GM23338 (cell line): ENCODE results near the gene LYST. TPM values are rescaled to one million over a fixed set of nuclear protein-coding genes. Genes with fewer than 3 reads are reported as not detected.

Experiments
- ATAC-seq: fragments of 200-7000 bp; cut with Tn5 transposase; 3 replicates; pipeline ENCODE4 v1.9.1; 2020
- DNase-seq: peaks from one replicate; pipeline ENCODE4 v3.0.0-alpha.2; 2015; ENCODE audit warnings: low spot score
- H2AFZ ChIP-seq: fragments of 200-600 bp; sonication (generic); 2 replicates; pipeline ENCODE4 v1.8.0; 2016; ENCODE audit warnings: antibody characterized with exemption, mild to moderate bottlenecking, moderate library complexity
- H3F3A ChIP-seq: fragments of 200-600 bp; sonication (generic); replicated peaks from 2 replicates; pipeline ENCODE4 v1.8.0; 2017; ENCODE audit warnings: antibody characterized with exemption, mixed run types, low read depth
- H3K27ac ChIP-seq: fragments of 200-600 bp; sonication (generic); 2 replicates; pipeline ENCODE4 v1.6.1; 2016; ENCODE audit warnings: low read depth
- H3K27me3 ChIP-seq: fragments of 200-600 bp; sonication (generic); 2 replicates; pipeline ENCODE4 v1.8.0; 2016; ENCODE audit warnings: mild to moderate bottlenecking, mixed run types, moderate library complexity; ENCODE audit not compliant: insufficient read depth
- H3K36me3 ChIP-seq: fragments of 200-600 bp; sonication (generic); 2 replicates; pipeline ENCODE4 v1.8.0; 2016; ENCODE audit warnings: mild to moderate bottlenecking; ENCODE audit not compliant: insufficient read depth
- H3K4me1 ChIP-seq: fragments of 200-600 bp; sonication (generic); 2 replicates; pipeline ENCODE4 v1.8.0; 2016; ENCODE audit warnings: mild to moderate bottlenecking, moderate library complexity; ENCODE audit not compliant: insufficient read depth
- H3K4me2 ChIP-seq: fragments of 200-600 bp; sonication (generic); 2 replicates; pipeline ENCODE4 v1.7.1; 2017; ENCODE audit warnings: mixed run types
- H3K4me3 ChIP-seq: fragments of 200-600 bp; sonication (generic); 2 replicates; pipeline ENCODE4 v1.6.1; 2016; ENCODE audit warnings: mixed run types
- H3K79me2 ChIP-seq: fragments of 200-600 bp; sonication (generic); replicated peaks from 2 replicates; pipeline ENCODE4 v1.8.0; 2017; ENCODE audit warnings: mild to moderate bottlenecking; ENCODE audit not compliant: insufficient read depth
- H3K9me2 ChIP-seq: fragments of 200-600 bp; sonication (generic); 2 replicates; pipeline ENCODE4 v1.8.0; 2017; ENCODE audit not compliant: insufficient read depth
- H4K20me1 ChIP-seq: fragments of 200-600 bp; sonication (generic); replicated peaks from 2 replicates; pipeline ENCODE4 v1.8.0; 2017; ENCODE audit warnings: mild to moderate bottlenecking; ENCODE audit not compliant: insufficient read depth
- H3K27ac Mint-ChIP-seq: 2 replicates; pipeline ENCODE4 v1.8.0; 2020; ENCODE audit warnings: inconsistent platforms, mild to moderate bottlenecking, moderate library complexity, mixed read lengths
- H3K27me3 Mint-ChIP-seq: 3 replicates; pipeline ENCODE4 v1.8.0; 2022; ENCODE audit warnings: low read depth, mild to moderate bottlenecking, moderate library complexity, mixed read lengths, inconsistent platforms; ENCODE audit not compliant: insufficient read depth, poor library complexity
- H3K36me3 Mint-ChIP-seq: 3 replicates; pipeline ENCODE4 v1.8.0; 2021; ENCODE audit warnings: low read depth, mild to moderate bottlenecking, inconsistent platforms, moderate library complexity, mixed read lengths
- H3K4me1 Mint-ChIP-seq: 3 replicates; pipeline ENCODE4 v1.8.0; 2020; ENCODE audit warnings: mild to moderate bottlenecking, inconsistent platforms, mixed read lengths
- H3K4me3 Mint-ChIP-seq: 3 replicates; pipeline ENCODE4 v1.8.0; 2021; ENCODE audit warnings: moderate library complexity, mild to moderate bottlenecking, inconsistent platforms, mixed read lengths
- H3K9me3 Mint-ChIP-seq: 3 replicates; pipeline ENCODE4 v1.8.0; 2020; ENCODE audit warnings: moderate library complexity, mild to moderate bottlenecking, inconsistent platforms, mixed read lengths
- CREB1 ChIP-seq: fragments of 250-450 bp; sonication (Bioruptor Pico); IDR thresholded peaks from 2 replicates; pipeline ENCODE4 v1.5.0; 2020; ENCODE audit warnings: low read depth, mild to moderate bottlenecking, moderate library complexity
- CTCF ChIP-seq, 2 experiments: fragments of 200-600 bp in 1 of 2; sonication (generic) in 1 of 2; conservative IDR thresholded peaks; 2 replicates each; pipeline versions ENCODE4 v1.5.1 to v1.6.1; 2016 to 2017; ENCODE audit warnings: antibody characterized with exemption in 2 of 2, low read depth in 2 of 2, mild to moderate bottlenecking in 2 of 2, moderate library complexity in 1 of 2
- ETS1 ChIP-seq: IDR thresholded peaks from 2 replicates; pipeline ENCODE4 v1.6.1; 2016; ENCODE audit warnings: antibody characterized with exemption
- EZH2phosphoT487 ChIP-seq: fragments of 200-600 bp; sonication (generic); IDR thresholded peaks from one replicate; pipeline ENCODE4 v1.8.1; 2018; ENCODE audit warnings: antibody characterized with exemption; ENCODE audit not compliant: unreplicated experiment
- JUNB ChIP-seq: IDR thresholded peaks from one replicate; pipeline ENCODE4 v1.6.1; 2016; ENCODE audit warnings: antibody characterized with exemption; ENCODE audit not compliant: unreplicated experiment
- NANOG ChIP-seq: IDR thresholded peaks from 2 replicates; pipeline ENCODE4 v1.6.1; 2016; ENCODE audit warnings: antibody characterized with exemption, borderline replicate concordance
- REST ChIP-seq: IDR thresholded peaks from one replicate; pipeline ENCODE4 v1.6.1; 2018; ENCODE audit warnings: antibody characterized with exemption; ENCODE audit not compliant: unreplicated experiment
- STAT1 ChIP-seq: IDR thresholded peaks from one replicate; pipeline ENCODE4 v1.6.1; 2016; ENCODE audit warnings: antibody characterized with exemption; ENCODE audit not compliant: unreplicated experiment
- ZNF114 ChIP-seq: fragments of 250-450 bp; sonication (Bioruptor Pico); IDR thresholded peaks from 2 replicates; pipeline ENCODE4 v1.5.0; 2020; ENCODE audit warnings: mild to moderate bottlenecking, moderate library complexity
- ZNF331 ChIP-seq: fragments of 250-450 bp; sonication (Bioruptor Pico); IDR thresholded peaks from 2 replicates; pipeline ENCODE4 v1.5.0; 2020; ENCODE audit warnings: low read depth, mild to moderate bottlenecking, moderate library complexity
- polyA plus RNA-seq: library from polyadenylated mRNA; unstranded; fragments of >200 nt; fragmentation: Nextera tagmentation; extraction: Ambion mirVana; gene quantifications from 2 replicates; pipeline ENCODE4 v1.2.1, GENCODE V29; 2016
- total RNA-seq: library from RNA; depleted of rRNA; stranded (reverse); fragments of >200 nt; shearing (Covaris generic); gene quantifications from 2 replicates; pipeline ENCODE4 v1.2.3, GENCODE V29; 2014

LYST gene
- total and polyA plus RNA-seq, 2 experiments from 2014 or later = 0.21 to 1.0 TPM

GRCh38 chr1:235673981-235674380 is 192.7 kb downstream of the LYST start:
- Mint-ChIP-seq H3K4me3 (no peak overlapping the region), H3K27ac (no peak overlapping the region), H3K4me1 (no peaks in the 10 kb centered on the region), H3K36me3 (peaks cover 65% of the 10 kb centered on the region), H3K9me3 (peaks cover 67% of the 10 kb centered on the region), H3K27me3 (peaks cover 7% of the 10 kb centered on the region)
- H3F3A ChIP-seq = no peaks in the 10 kb centered on the region
- no peaks in the 10 kb centered on the region for H3K27me3 ChIP-seq
- H3K4me3 ChIP-seq = no peak overlapping the region
- DNase-seq = peak; percentile 70
- H3K79me2 ChIP-seq = no peaks in the 10 kb centered on the region
- H3K36me3 ChIP-seq = peaks cover 31% of the 10 kb centered on the region
- no peaks in the 10 kb centered on the region for H3K4me1 ChIP-seq
- H3K27ac ChIP-seq = peak overlapping the region; percentile 57; the same call in 1 of the 2 replicates
- H4K20me1 ChIP-seq = no peaks in the 10 kb centered on the region
- TF ChIP-seq CREB1 (CRISPR knock-in tag) (no peak), CTCF (conservative IDR thresholded peaks at IDR 0.05; ENCODE audit: low read depth in 2 of 2) (no peak), JUNB (no peak), NANOG (no peak), EZH2phosphoT487 (no peak), ZNF331 (CRISPR knock-in tag) (no peak)
- H3K4me2 ChIP-seq = no peak overlapping the region
- ATAC-seq = peak; percentile 61
- H2AFZ ChIP-seq = no peak overlapping the region
- H3K9me2 ChIP-seq = peaks cover 3% of the 10 kb centered on the region; the same call in 1 of the 2 replicates

- peaks cover 75% of the 10 kb centered on the region for H3K9me3 Mint-ChIP-seq
- ATAC-seq (no peak), DNase-seq (no peak)
- no peak overlapping the region for H3K27ac ChIP-seq
- H3K4me3 Mint-ChIP-seq = no peak overlapping the region
- H3K4me1 Mint-ChIP-seq = no peaks in the 10 kb centered on the region
- H3K36me3 Mint-ChIP-seq = peaks cover 73% of the 10 kb centered on the region
- H2AFZ ChIP-seq = no peak overlapping the region
- no peaks in the 10 kb centered on the region for H3K27me3 ChIP-seq
- no peaks in the 10 kb centered on the region for H3K79me2 ChIP-seq
- H3K27ac Mint-ChIP-seq = no peak overlapping the region
- H3K9me2 ChIP-seq = peaks cover 3% of the 10 kb centered on the region; the same call in 1 of the 2 replicates
- peaks cover 7% of the 10 kb centered on the region for H3K27me3 Mint-ChIP-seq
- peaks cover 36% of the 10 kb centered on the region for H3K36me3 ChIP-seq
- no peaks in the 10 kb centered on the region for H3F3A ChIP-seq
- H3K4me2 ChIP-seq = no peak overlapping the region
- no peak overlapping the region for H3K4me3 ChIP-seq
- no peaks in the 10 kb centered on the region for H3K4me1 ChIP-seq
- no peaks in the 10 kb centered on the region for H4K20me1 ChIP-seq
- TF ChIP-seq ZNF331 (CRISPR knock-in tag) (no peak), ETS1 (no peak), ZNF114 (CRISPR knock-in tag) (no peak), REST (no peak), NANOG (no peak), JUNB (no peak), EZH2phosphoT487 (no peak), CREB1 (CRISPR knock-in tag) (no peak), CTCF (conservative IDR thresholded peaks at IDR 0.05; ENCODE audit: low read depth in 2 of 2) (no peak), STAT1 (no peak)
Measured at GRCh38 chr1:235671992-235672391, 194.7 kb downstream of the LYST start.
